ENCODE results near the gene LRMDA. TPM values are rescaled to one million over a fixed set of nuclear protein-coding genes. Genes with fewer than 3 reads are reported as not detected.

The LRMDA gene
- total and polyA plus RNA-seq, 2 of the 13 experiments (the other 11 are each of a cell fraction or from before 2014, with no cell fraction given): 13.4 to 22.0 TPM

DNA sequence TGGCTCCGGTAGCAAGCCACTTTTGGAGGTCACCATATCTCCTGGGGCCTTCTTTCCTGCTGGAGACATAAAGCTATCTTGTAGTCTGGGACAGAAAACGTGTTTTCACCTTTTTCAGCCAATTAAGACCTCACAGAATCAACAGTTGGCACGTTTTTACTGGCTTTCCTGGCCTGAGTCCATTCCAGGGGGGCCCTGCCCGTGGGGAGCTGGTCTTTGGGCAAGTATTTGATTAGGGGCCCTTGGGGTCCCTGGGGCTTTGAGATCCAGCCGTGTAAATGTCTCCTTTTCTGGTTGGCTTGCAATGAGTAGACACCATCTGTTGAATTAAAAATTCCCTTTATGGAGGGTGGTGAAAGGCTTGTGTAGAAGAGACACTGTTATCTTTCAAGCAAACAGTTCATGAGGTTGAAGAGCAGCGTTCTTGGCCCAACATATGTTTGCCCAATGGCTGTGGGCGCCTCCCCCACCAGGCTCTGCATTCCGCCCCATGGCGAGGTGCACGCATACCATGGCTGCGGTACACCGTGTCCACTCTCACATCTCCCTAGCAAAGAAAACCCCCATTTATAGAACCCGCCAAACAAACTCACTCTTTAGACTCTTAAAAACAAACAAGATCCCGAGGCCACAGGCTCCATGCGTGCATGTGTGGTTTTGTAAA, 593.2 kb downstream of the LRMDA start (continued):
- TF ChIP-seq, protein P1, sequence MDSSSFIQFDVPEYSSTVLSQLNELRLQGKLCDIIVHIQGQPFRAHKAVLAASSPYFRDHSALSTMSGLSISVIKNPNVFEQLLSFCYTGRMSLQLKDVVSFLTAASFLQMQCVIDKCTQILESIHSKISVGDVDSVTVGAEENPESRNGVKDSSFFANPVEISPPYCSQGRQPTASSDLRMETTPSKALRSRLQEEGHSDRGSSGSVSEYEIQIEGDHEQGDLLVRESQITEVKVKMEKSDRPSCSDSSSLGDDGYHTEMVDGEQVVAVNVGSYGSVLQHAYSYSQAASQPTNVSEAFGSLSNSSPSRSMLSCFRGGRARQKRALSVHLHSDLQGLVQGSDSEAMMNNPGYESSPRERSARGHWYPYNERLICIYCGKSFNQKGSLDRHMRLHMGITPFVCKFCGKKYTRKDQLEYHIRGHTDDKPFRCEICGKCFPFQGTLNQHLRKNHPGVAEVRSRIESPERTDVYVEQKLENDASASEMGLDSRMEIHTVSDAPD (CRISPR knock-in tag; IDR thresholded peaks at IDR 0.05): peak; percentile 95
- TF ChIP-seq GABPB1 (CRISPR knock-in tag; IDR thresholded peaks at IDR 0.05) (peak; percentile 51), MTF1 (CRISPR knock-in tag; IDR thresholded peaks at IDR 0.05) (no peak), AGO1 (IDR thresholded peaks at IDR 0.05; ENCODE audit: low read depth, low read length, poor library complexity, severe bottlenecking) (no peak), TEAD2 (CRISPR knock-in tag; IDR thresholded peaks at IDR 0.05) (no peak), PITX1 (CRISPR knock-in tag; IDR thresholded peaks at IDR 0.05) (peak; percentile 92), PCBP2 (optimal IDR thresholded peaks at IDR 0.05; ENCODE audit: low read depth, low read length, poor library complexity, severe bottlenecking) (no peak), CCDC6 (CRISPR knock-in tag; IDR thresholded peaks at IDR 0.05) (no peak; the same call in 1 of the 2 replicates), ZNF207 (IDR thresholded peaks at IDR 0.05; ENCODE audit: borderline replicate concordance) (no peak), PPARG (CRISPR knock-in tag; conservative IDR thresholded peaks at IDR 0.05) (peak; percentile 60), ZSCAN29 (CRISPR knock-in tag; conservative IDR thresholded peaks at IDR 0.05) (no peak), RBAK (CRISPR knock-in tag; IDR thresholded peaks at IDR 0.05) (no peak), TGIF2 (CRISPR knock-in tag; IDR thresholded peaks at IDR 0.05) (peak; percentile 45; the same call in 1 of the 2 replicates), NCOA2 (CRISPR knock-in tag; IDR thresholded peaks at IDR 0.05) (peak; percentile 95), ZNF432 (CRISPR knock-in tag; IDR thresholded peaks at IDR 0.05; ENCODE audit: borderline replicate concordance) (no peak)
- TF ChIP-seq, protein P2, sequence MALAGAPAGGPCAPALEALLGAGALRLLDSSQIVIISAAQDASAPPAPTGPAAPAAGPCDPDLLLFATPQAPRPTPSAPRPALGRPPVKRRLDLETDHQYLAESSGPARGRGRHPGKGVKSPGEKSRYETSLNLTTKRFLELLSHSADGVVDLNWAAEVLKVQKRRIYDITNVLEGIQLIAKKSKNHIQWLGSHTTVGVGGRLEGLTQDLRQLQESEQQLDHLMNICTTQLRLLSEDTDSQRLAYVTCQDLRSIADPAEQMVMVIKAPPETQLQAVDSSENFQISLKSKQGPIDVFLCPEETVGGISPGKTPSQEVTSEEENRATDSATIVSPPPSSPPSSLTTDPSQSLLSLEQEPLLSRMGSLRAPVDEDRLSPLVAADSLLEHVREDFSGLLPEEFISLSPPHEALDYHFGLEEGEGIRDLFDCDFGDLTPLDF (CRISPR knock-in tag; IDR thresholded peaks at IDR 0.05): 0 out of 2 replicates have a peak, but pooled peaks have one; percentile 42
- TF ChIP-seq, protein P3, sequence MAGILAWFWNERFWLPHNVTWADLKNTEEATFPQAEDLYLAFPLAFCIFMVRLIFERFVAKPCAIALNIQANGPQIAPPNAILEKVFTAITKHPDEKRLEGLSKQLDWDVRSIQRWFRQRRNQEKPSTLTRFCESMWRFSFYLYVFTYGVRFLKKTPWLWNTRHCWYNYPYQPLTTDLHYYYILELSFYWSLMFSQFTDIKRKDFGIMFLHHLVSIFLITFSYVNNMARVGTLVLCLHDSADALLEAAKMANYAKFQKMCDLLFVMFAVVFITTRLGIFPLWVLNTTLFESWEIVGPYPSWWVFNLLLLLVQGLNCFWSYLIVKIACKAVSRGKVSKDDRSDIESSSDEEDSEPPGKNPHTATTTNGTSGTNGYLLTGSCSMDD (CRISPR knock-in tag; IDR thresholded peaks at IDR 0.05): no peak
- TF ChIP-seq, protein P4, sequence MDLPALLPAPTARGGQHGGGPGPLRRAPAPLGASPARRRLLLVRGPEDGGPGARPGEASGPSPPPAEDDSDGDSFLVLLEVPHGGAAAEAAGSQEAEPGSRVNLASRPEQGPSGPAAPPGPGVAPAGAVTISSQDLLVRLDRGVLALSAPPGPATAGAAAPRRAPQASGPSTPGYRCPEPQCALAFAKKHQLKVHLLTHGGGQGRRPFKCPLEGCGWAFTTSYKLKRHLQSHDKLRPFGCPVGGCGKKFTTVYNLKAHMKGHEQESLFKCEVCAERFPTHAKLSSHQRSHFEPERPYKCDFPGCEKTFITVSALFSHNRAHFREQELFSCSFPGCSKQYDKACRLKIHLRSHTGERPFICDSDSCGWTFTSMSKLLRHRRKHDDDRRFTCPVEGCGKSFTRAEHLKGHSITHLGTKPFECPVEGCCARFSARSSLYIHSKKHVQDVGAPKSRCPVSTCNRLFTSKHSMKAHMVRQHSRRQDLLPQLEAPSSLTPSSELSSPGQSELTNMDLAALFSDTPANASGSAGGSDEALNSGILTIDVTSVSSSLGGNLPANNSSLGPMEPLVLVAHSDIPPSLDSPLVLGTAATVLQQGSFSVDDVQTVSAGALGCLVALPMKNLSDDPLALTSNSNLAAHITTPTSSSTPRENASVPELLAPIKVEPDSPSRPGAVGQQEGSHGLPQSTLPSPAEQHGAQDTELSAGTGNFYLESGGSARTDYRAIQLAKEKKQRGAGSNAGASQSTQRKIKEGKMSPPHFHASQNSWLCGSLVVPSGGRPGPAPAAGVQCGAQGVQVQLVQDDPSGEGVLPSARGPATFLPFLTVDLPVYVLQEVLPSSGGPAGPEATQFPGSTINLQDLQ (CRISPR knock-in tag; IDR thresholded peaks at IDR 0.05): peak; percentile 86; the same call in 1 of the 2 replicates
- TF ChIP-seq, protein P5, sequence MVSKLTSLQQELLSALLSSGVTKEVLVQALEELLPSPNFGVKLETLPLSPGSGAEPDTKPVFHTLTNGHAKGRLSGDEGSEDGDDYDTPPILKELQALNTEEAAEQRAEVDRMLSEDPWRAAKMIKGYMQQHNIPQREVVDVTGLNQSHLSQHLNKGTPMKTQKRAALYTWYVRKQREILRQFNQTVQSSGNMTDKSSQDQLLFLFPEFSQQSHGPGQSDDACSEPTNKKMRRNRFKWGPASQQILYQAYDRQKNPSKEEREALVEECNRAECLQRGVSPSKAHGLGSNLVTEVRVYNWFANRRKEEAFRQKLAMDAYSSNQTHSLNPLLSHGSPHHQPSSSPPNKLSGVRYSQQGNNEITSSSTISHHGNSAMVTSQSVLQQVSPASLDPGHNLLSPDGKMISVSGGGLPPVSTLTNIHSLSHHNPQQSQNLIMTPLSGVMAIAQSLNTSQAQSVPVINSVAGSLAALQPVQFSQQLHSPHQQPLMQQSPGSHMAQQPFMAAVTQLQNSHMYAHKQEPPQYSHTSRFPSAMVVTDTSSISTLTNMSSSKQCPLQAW (CRISPR knock-in tag; IDR thresholded peaks at IDR 0.05): peak; percentile 91
- TF ChIP-seq, protein P6, sequence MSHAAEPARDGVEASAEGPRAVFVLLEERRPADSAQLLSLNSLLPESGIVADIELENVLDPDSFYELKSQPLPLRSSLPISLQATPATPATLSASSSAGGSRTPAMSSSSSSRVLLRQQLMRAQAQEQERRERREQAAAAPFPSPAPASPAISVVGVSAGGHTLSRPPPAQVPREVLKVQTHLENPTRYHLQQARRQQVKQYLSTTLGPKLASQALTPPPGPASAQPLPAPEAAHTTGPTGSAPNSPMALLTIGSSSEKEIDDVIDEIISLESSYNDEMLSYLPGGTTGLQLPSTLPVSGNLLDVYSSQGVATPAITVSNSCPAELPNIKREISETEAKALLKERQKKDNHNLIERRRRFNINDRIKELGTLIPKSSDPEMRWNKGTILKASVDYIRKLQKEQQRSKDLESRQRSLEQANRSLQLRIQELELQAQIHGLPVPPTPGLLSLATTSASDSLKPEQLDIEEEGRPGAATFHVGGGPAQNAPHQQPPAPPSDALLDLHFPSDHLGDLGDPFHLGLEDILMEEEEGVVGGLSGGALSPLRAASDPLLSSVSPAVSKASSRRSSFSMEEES (CRISPR knock-in tag; IDR thresholded peaks at IDR 0.05): peak; percentile 88

Measured in HepG2 (cell line).